HEK293 (cell line): ENCODE results near the gene VRK2.

Source experiments
- BCL11B ChIP-seq: fragments of 450-650 bp; formaldehyde crosslinking; IDR thresholded peaks from 2 replicates; pipeline ENCODE4 v1.5.1; 2016; ENCODE audit warnings: low read depth, missing biosample characterization, missing genetic modification characterization
- KLF1 ChIP-seq: fragments of 450-650 bp; formaldehyde crosslinking; IDR thresholded peaks from 2 replicates; pipeline ENCODE4 v1.5.1; 2016; ENCODE audit warnings: missing biosample characterization, missing genetic modification characterization
- KLF9 ChIP-seq: fragments of 450-650 bp; formaldehyde crosslinking; IDR thresholded peaks from 2 replicates; pipeline ENCODE4 v1.5.1; 2016; ENCODE audit warnings: missing biosample characterization, missing genetic modification characterization, low read depth
- REPIN1 ChIP-seq: fragments of 450-650 bp; formaldehyde crosslinking; IDR thresholded peaks from 2 replicates; pipeline ENCODE4 v1.5.1; 2017; ENCODE audit warnings: missing biosample characterization, missing genetic modification characterization, low read depth
- TCF7L2 ChIP-seq: IDR thresholded peaks from 2 replicates; pipeline ENCODE4 v1.6.1; 2011; ENCODE audit warnings: low read depth, mild to moderate bottlenecking, inconsistent platforms, low read length, moderate library complexity, borderline replicate concordance
- YY2 ChIP-seq: fragments of 450-650 bp; formaldehyde crosslinking; IDR thresholded peaks from 2 replicates; pipeline ENCODE4 v1.5.1; 2016; ENCODE audit warnings: missing biosample characterization, missing genetic modification characterization
- ZBTB48 ChIP-seq: fragments of 450-650 bp; formaldehyde crosslinking; IDR thresholded peaks from 2 replicates; pipeline ENCODE4 v1.5.1; 2016; ENCODE audit warnings: missing biosample characterization, missing genetic modification characterization
- ZFP41 ChIP-seq: fragments of 450-650 bp; formaldehyde crosslinking; IDR thresholded peaks from 2 replicates; pipeline ENCODE4 v1.5.1; 2016; ENCODE audit warnings: missing biosample characterization, missing genetic modification characterization, borderline replicate concordance
- ZNF133 ChIP-seq: fragments of 450-650 bp; formaldehyde crosslinking; IDR thresholded peaks from 2 replicates; pipeline ENCODE4 v1.5.1; 2016; ENCODE audit warnings: missing biosample characterization, missing genetic modification characterization
- ZNF138 ChIP-seq: fragments of 450-650 bp; formaldehyde crosslinking; IDR thresholded peaks from 2 replicates; pipeline ENCODE4 v1.5.1; 2016; ENCODE audit warnings: missing biosample characterization, missing genetic modification characterization, borderline replicate concordance
- ZNF140 ChIP-seq: fragments of 450-650 bp; formaldehyde crosslinking; IDR thresholded peaks from 2 replicates; pipeline ENCODE4 v1.5.1; 2016; ENCODE audit warnings: missing biosample characterization, missing genetic modification characterization
- ZNF146 ChIP-seq: fragments of 450-650 bp; formaldehyde crosslinking; IDR thresholded peaks from 2 replicates; pipeline ENCODE4 v1.5.1; 2016; ENCODE audit warnings: missing biosample characterization, missing genetic modification characterization
- ZNF16 ChIP-seq: fragments of 450-650 bp; formaldehyde crosslinking; IDR thresholded peaks from 2 replicates; pipeline ENCODE4 v1.5.1; 2016; ENCODE audit warnings: low read depth, missing biosample characterization, missing genetic modification characterization
- ZNF221 ChIP-seq: fragments of 450-650 bp; formaldehyde crosslinking; IDR thresholded peaks from 2 replicates; pipeline ENCODE4 v1.5.1; 2017; ENCODE audit warnings: missing biosample characterization, missing genetic modification characterization, borderline replicate concordance
- ZNF223 ChIP-seq: fragments of 450-650 bp; formaldehyde crosslinking; IDR thresholded peaks from 2 replicates; pipeline ENCODE4 v1.5.1; 2016; ENCODE audit warnings: missing biosample characterization, missing genetic modification characterization
- ZNF341 ChIP-seq: fragments of 450-650 bp; formaldehyde crosslinking; IDR thresholded peaks from 2 replicates; pipeline ENCODE4; 2016; ENCODE audit warnings: low read depth, missing biosample characterization, missing genetic modification characterization
- ZNF37A ChIP-seq: fragments of 450-650 bp; IDR thresholded peaks from 2 replicates; pipeline ENCODE4 v1.5.1; 2018; ENCODE audit warnings: missing biosample characterization, missing genetic modification characterization
- ZNF391 ChIP-seq: fragments of 450-650 bp; formaldehyde crosslinking; IDR thresholded peaks from 2 replicates; pipeline ENCODE4 v1.5.1; 2016; ENCODE audit warnings: low read depth, missing biosample characterization, missing genetic modification characterization, borderline replicate concordance
- ZNF426 ChIP-seq: fragments of 450-650 bp; formaldehyde crosslinking; IDR thresholded peaks from 2 replicates; pipeline ENCODE4 v1.5.1; 2017; ENCODE audit warnings: missing biosample characterization, missing genetic modification characterization, mild to moderate bottlenecking, inconsistent platforms, moderate library complexity
- ZNF473 ChIP-seq: fragments of 450-650 bp; formaldehyde crosslinking; IDR thresholded peaks from 2 replicates; pipeline ENCODE4 v1.5.1; 2017; ENCODE audit warnings: missing biosample characterization, missing genetic modification characterization
- ZNF560 ChIP-seq: fragments of 450-650 bp; formaldehyde crosslinking; IDR thresholded peaks from 2 replicates; pipeline ENCODE4 v1.5.1; 2017; ENCODE audit warnings: missing biosample characterization, missing genetic modification characterization, borderline replicate concordance
- ZNF621 ChIP-seq: fragments of 450-650 bp; formaldehyde crosslinking; IDR thresholded peaks from 2 replicates; pipeline ENCODE4 v1.5.1; 2017; ENCODE audit warnings: missing biosample characterization, missing genetic modification characterization
- ZNF654 ChIP-seq: fragments of 450-650 bp; formaldehyde crosslinking; IDR thresholded peaks from 2 replicates; pipeline ENCODE4 v1.5.1; 2016; ENCODE audit warnings: low read depth, missing biosample characterization, missing genetic modification characterization
- ZNF785 ChIP-seq: fragments of 450-650 bp; formaldehyde crosslinking; IDR thresholded peaks from 2 replicates; pipeline ENCODE4 v1.5.1; 2016; ENCODE audit warnings: missing biosample characterization, missing genetic modification characterization
- ZNF791 ChIP-seq: fragments of 450-650 bp; formaldehyde crosslinking; IDR thresholded peaks from 2 replicates; pipeline ENCODE4 v1.5.1; 2016; ENCODE audit warnings: missing biosample characterization, missing genetic modification characterization
- ZNF837 ChIP-seq: fragments of 450-650 bp; formaldehyde crosslinking; IDR thresholded peaks from 2 replicates; pipeline ENCODE4 v1.5.1; 2016; ENCODE audit warnings: missing biosample characterization, missing genetic modification characterization
- ZSCAN16 ChIP-seq: fragments of 450-650 bp; formaldehyde crosslinking; IDR thresholded peaks from 2 replicates; pipeline ENCODE4 v1.5.1; 2016; ENCODE audit warnings: missing biosample characterization, missing genetic modification characterization
- ZSCAN30 ChIP-seq: fragments of 450-650 bp; IDR thresholded peaks from 2 replicates; pipeline ENCODE4 v1.5.1; 2018; ENCODE audit warnings: missing biosample characterization, mild to moderate bottlenecking, missing genetic modification characterization, moderate library complexity
- TF ChIP-seq, protein P1 (sequence below): fragments of 450-650 bp; formaldehyde crosslinking; IDR thresholded peaks from 2 replicates; pipeline ENCODE4 v1.5.1; 2016; ENCODE audit warnings: missing biosample characterization, missing genetic modification characterization
- TF ChIP-seq, protein P2 (sequence below): sonication (generic); formaldehyde crosslinking; IDR thresholded peaks from 2 replicates; pipeline ENCODE4 v1.8.1; 2022; ENCODE audit warnings: mild to moderate bottlenecking, moderate library complexity, missing genetic modification reagents
- TF ChIP-seq, protein P3 (sequence below): fragments of 450-650 bp; formaldehyde crosslinking; IDR thresholded peaks from 2 replicates; pipeline ENCODE4 v1.5.1; 2016; ENCODE audit warnings: missing biosample characterization, missing genetic modification characterization
- TF ChIP-seq, protein P4 (sequence below): fragments of 450-650 bp; formaldehyde crosslinking; IDR thresholded peaks from 2 replicates; pipeline ENCODE4 v1.5.1; 2016; ENCODE audit warnings: missing biosample characterization, missing genetic modification characterization
- TF ChIP-seq, protein P5 (sequence below): fragments of 450-650 bp; formaldehyde crosslinking; IDR thresholded peaks from 2 replicates; pipeline ENCODE4 v1.5.1; 2016; ENCODE audit warnings: missing biosample characterization, missing genetic modification characterization
- TF ChIP-seq, protein P6 (sequence below): fragments of 450-650 bp; formaldehyde crosslinking; IDR thresholded peaks from 2 replicates; pipeline ENCODE4 v1.5.1; 2017; ENCODE audit warnings: missing biosample characterization, missing genetic modification characterization

Gene VRK2

DNA sequence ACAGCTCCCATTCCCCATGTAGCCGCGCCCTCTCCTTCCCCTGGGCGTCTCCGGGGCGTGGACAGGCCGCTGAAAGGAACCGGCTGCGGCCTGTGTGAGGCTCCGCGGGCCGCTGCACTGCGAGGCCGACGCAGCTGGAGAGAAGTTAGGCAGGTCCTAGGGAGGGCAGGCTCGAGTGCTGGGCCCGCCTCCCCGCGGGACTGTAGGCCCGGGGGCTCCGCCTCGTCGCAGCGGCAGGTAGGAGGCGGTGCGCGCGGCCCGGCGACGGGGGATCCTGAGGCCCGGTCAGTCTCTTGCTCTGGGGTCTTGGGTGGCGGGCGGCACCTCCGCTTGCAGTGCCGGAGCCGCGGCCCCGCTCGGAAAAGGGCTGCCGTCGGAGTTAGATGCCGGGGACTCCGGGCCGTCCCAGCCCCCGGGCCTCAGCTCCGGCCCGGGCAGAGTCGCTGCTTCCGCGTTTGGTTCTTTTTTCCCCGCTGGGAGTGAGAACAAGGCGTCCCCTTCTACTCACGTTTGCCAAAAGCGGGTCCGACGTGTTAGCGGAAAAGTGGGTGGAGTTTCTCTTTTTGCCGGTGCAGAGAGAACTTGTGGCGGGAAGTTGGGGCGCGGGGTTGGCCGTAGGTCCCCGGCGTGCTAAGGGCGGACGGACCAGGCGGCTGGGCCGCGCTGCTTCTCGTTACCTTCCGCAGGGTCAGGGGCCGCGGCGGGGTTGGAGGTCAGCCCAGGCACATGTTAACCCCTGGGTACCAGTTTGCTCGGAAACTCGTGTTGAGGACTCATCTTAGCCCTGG is at the start of gene VRK2 (continued):
- TF ChIP-seq ZNF791 (tag by site-specific recombination) (no peak), KLF9 (tag by site-specific recombination) (peak; percentile 71; the same call in 1 of the 2 replicates), ZFP41 (tag by site-specific recombination) (no peak), ZNF37A (tag by site-specific recombination) (no peak), ZNF560 (tag by site-specific recombination) (no peak), ZNF654 (tag by site-specific recombination) (no peak), ZNF146 (tag by site-specific recombination) (no peak), ZNF223 (tag by site-specific recombination) (no peak), REPIN1 (no peak), ZNF391 (no peak), ZSCAN30 (tag by site-specific recombination) (peak; percentile 4), ZNF426 (no peak), ZNF837 (tag by site-specific recombination) (no peak), YY2 (no peak), ZBTB48 (tag by site-specific recombination) (peak; percentile 92), KLF1 (tag by site-specific recombination) (peak; percentile 93), ZNF140 (tag by site-specific recombination) (no peak), ZNF16 (no peak), ZNF785 (tag by site-specific recombination) (no peak), ZNF138 (tag by site-specific recombination) (no peak), ZSCAN16 (0 out of 2 replicates have a peak, but pooled peaks have one; percentile 42), ZNF621 (tag by site-specific recombination) (no peak), ZNF133 (tag by site-specific recombination) (no peak), ZNF221 (tag by site-specific recombination) (no peak), BCL11B (no peak), ZNF341 (tag by site-specific recombination) (no peak), ZNF473 (tag by site-specific recombination) (no peak), TCF7L2 (no peak)
- TF ChIP-seq, protein P1, sequence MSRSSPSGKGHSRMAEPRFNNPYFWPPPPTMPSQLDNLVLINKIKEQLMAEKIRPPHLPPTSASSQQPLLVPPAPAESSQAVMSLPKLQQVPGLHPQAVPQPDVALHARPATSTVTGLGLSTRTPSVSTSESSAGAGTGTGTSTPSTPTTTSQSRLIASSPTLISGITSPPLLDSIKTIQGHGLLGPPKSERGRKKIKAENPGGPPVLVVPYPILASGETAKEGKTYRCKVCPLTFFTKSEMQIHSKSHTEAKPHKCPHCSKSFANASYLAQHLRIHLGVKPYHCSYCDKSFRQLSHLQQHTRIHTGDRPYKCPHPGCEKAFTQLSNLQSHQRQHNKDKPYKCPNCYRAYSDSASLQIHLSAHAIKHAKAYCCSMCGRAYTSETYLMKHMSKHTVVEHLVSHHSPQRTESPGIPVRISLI (tag by site-specific recombination), result peak; percentile 82
- TF ChIP-seq, protein P2, sequence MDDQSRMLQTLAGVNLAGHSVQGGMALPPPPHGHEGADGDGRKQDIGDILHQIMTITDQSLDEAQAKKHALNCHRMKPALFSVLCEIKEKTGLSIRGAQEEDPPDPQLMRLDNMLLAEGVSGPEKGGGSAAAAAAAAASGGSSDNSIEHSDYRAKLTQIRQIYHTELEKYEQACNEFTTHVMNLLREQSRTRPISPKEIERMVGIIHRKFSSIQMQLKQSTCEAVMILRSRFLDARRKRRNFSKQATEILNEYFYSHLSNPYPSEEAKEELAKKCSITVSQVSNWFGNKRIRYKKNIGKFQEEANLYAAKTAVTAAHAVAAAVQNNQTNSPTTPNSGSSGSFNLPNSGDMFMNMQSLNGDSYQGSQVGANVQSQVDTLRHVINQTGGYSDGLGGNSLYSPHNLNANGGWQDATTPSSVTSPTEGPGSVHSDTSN (CRISPR knock-in tag), result peak; percentile 94
- TF ChIP-seq, protein P3, sequence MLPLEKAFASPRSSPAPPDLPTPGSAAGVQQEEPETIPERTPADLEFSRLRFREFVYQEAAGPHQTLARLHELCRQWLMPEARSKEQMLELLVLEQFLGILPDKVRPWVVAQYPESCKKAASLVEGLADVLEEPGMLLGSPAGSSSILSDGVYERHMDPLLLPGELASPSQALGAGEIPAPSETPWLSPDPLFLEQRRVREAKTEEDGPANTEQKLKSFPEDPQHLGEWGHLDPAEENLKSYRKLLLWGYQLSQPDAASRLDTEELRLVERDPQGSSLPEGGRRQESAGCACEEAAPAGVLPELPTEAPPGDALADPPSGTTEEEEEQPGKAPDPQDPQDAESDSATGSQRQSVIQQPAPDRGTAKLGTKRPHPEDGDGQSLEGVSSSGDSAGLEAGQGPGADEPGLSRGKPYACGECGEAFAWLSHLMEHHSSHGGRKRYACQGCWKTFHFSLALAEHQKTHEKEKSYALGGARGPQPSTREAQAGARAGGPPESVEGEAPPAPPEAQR (tag by site-specific recombination), result no peak
- TF ChIP-seq, protein P4, sequence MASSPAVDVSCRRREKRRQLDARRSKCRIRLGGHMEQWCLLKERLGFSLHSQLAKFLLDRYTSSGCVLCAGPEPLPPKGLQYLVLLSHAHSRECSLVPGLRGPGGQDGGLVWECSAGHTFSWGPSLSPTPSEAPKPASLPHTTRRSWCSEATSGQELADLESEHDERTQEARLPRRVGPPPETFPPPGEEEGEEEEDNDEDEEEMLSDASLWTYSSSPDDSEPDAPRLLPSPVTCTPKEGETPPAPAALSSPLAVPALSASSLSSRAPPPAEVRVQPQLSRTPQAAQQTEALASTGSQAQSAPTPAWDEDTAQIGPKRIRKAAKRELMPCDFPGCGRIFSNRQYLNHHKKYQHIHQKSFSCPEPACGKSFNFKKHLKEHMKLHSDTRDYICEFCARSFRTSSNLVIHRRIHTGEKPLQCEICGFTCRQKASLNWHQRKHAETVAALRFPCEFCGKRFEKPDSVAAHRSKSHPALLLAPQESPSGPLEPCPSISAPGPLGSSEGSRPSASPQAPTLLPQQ (tag by site-specific recombination), result peak; percentile 84
- TF ChIP-seq, protein P5, sequence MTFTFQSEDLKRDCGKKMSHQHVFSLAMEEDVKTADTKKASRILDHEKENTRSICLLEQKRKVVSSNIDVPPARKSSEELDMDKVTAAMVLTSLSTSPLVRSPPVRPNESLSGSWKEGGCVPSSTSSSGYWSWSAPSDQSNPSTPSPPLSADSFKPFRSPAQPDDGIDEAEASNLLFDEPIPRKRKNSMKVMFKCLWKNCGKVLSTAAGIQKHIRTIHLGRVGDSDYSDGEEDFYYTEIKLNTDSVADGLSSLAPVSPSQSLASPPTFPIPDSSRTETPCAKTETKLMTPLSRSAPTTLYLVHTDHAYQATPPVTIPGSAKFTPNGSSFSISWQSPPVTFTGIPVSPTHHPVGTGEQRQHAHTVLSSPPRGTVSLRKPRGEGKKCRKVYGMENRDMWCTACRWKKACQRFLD (tag by site-specific recombination), result no peak
- TF ChIP-seq, protein P6, sequence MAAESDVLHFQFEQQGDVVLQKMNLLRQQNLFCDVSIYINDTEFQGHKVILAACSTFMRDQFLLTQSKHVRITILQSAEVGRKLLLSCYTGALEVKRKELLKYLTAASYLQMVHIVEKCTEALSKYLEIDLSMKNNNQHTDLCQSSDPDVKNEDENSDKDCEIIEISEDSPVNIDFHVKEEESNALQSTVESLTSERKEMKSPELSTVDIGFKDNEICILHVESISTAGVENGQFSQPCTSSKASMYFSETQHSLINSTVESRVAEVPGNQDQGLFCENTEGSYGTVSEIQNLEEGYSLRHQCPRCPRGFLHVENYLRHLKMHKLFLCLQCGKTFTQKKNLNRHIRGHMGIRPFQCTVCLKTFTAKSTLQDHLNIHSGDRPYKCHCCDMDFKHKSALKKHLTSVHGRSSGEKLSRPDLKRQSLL (tag by site-specific recombination), result no peak
